GM12891 (cell line): ENCODE measurements around the gene CFAP46.

Experiments
- DNase-seq: peaks from one replicate; pipeline ENCODE4 v3.0.0; 2011; ENCODE audit warnings: low spot score; ENCODE audit not compliant: insufficient read length
- FAIRE-seq: peaks from 2 replicates; lab custom pipeline; 2011; peaks lifted over from hg19 to GRCh38; lab: Jason Lieb, UNC
- PAX5 ChIP-seq: IDR thresholded peaks from 2 replicates; pipeline ENCODE4 v1.6.1; 2011; ENCODE audit warnings: low read length, moderate library complexity, mild to moderate bottlenecking; ENCODE audit not compliant: insufficient read depth, severe bottlenecking
- POLR2A ChIP-seq: IDR thresholded peaks from 2 replicates; pipeline ENCODE4 v1.6.1; 2011; ENCODE audit warnings: low read depth, low read length, control low read depth
- POLR2AphosphoS5 ChIP-seq: IDR thresholded peaks from 2 replicates; pipeline ENCODE4 v1.6.1; 2011; ENCODE audit warnings: low read depth, low read length, control low read depth
- POU2F2 ChIP-seq: IDR thresholded peaks from 2 replicates; pipeline ENCODE4 v1.6.1; 2011; ENCODE audit warnings: low read depth, mild to moderate bottlenecking, control low read depth, low read length, moderate library complexity
- SPI1 ChIP-seq: IDR thresholded peaks from 2 replicates; pipeline ENCODE4 v1.6.1; 2011; ENCODE audit warnings: low read depth, low read length, control low read depth
- TAF1 ChIP-seq: IDR thresholded peaks from 2 replicates; pipeline ENCODE4 v1.6.1; 2011; ENCODE audit warnings: low read depth, low read length, control low read depth

Gene CFAP46

DNA sequence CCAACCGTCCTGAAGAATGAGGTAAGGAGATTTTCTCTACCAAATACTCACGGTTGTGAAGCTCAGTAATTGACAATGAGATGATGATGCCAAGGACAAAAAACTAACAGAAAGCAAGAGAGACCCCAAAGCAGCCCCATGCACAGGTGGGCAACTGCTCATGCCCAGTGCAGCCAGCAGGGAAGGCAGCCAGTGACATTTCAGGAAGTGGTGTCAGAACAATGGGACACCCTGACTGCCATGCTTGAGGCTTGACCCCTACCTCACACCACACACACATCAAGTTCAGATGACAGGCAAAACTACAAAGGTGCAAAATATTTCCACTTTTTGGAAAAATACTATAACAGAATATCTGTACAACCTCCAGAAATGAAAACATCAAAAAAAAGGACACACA is 66.9 kb downstream of the CFAP46 start:
- TF ChIP-seq POU2F2 (no peak), POLR2AphosphoS5 (no peak), POLR2A (no peak)
- DNase-seq, result no peak
- no peak for FAIRE-seq

DNA sequence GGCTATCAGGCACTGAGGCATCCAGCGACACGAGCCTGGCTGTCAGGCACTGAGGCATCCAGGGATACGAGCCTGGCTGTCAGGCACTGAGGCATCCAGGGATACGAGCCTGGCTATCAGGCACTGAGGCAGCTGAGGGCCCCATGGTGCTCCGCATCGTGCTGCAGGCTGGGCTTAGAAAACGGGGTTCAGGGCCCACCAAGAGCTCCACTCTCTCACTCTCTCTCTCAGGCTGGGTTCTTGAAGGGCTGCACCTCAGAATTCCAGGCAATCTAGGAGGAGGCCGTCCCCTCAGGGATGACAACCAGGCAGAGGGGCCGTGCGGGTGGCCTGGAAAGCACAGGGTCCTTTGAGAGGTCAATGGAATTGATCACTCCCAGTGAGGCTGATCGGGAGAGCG is 69.0 kb downstream of the CFAP46 start:
- DNase-seq (no peak), FAIRE-seq (no peak)
- TF ChIP-seq SPI1, result no peak
- TF ChIP-seq TAF1, result no peak
- no peak for TF ChIP-seq POU2F2
- no peak for TF ChIP-seq PAX5
- TF ChIP-seq POLR2A, result no peak
- no peak for TF ChIP-seq POLR2AphosphoS5

DNA sequence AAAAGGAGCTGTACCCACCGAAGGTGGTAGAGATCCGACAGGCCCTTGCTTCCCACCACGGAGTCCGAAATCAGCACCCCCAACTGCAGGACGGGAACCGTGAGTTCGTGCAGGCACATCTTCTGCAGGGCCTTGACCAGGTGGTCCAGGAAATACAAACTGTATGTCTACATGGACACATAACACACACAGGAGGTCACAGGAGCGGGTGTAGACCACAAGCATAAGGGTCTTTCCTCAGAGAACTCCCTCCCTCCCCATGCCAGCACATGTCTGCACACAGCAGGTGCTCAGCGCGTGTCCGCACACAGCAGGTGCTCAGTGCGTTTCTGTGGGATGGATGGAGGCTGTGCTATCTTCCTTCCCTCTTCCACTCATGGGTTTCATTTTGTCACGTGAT is 69.7 kb downstream of the CFAP46 start:
- DNase-seq (no peak), FAIRE-seq (no peak)
- TF ChIP-seq POU2F2 (no peak), TAF1 (no peak), PAX5 (no peak), SPI1 (no peak), POLR2A (no peak), POLR2AphosphoS5 (no peak)

DNA sequence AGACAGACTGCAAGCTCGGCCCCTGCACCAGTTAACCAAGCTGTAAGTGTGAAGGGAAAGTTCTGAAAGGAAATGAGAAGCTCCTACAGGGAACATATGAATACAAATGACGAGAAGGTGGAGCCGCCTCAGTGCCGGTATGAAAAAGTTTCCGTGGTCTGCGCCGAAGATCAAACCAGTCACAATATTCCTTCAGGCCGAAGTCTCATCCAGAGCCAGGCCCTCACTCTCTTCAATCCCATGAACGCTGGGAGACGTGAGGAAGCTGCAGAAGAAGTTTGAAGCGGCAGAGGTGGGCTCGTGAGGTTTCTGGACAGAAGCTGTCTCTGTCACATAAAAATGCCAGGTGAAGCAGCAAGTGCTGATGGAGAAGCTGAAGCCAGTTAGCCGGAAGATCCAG is 71.9 kb downstream of the CFAP46 start:
- TF ChIP-seq POU2F2 (no peak), POLR2A (no peak), PAX5 (no peak), TAF1 (no peak), SPI1 (no peak), POLR2AphosphoS5 (no peak)
- FAIRE-seq (no peak), DNase-seq (no peak)

DNA sequence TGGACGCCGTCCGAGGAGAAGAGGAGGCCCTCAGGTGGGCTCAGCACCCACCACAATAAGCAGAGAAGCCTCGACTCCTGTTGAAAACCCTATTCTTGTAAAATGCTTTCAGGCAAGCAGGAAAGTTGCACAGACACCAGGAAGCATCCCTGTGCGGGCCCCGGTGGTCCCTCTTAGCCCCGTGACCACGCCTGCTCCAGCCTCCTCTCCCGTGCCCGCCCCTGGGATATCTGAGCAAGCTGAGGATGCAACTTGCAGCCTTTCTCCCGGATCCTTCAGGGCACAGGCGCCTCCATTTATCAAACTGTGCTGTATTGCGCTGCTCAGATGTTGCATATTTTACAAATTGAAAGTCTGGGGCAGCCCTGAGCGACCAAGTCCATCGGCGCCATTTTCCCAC is 72.7 kb downstream of the CFAP46 start:
- TF ChIP-seq POLR2AphosphoS5, result no peak
- TF ChIP-seq SPI1, result no peak
- no peak for TF ChIP-seq POLR2A
- TF ChIP-seq TAF1, result no peak
- no peak for TF ChIP-seq POU2F2
- no peak for TF ChIP-seq PAX5
- DNase-seq (no peak), FAIRE-seq (no peak)

DNA sequence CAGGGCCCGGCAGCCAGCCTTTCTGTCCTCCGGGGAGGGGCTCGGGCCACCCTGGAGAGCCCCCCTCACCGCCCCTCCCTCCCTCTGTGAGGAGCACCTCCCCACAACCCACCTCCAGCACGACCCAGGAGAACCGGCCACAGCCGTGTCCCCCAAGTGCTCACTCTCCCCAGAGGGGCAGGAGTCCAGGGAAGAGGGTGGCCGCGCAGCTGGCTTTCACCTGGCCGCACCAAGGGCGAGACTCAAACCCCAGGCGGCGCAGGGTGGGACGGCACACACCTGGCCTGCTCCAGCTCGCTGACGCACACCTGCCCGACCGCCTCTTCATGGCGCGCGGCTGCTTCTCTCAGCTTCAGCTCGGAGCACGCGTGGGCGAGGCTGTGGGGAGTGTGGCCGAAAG is 73.4 kb downstream of the CFAP46 start:
- no peak for FAIRE-seq

DNA sequence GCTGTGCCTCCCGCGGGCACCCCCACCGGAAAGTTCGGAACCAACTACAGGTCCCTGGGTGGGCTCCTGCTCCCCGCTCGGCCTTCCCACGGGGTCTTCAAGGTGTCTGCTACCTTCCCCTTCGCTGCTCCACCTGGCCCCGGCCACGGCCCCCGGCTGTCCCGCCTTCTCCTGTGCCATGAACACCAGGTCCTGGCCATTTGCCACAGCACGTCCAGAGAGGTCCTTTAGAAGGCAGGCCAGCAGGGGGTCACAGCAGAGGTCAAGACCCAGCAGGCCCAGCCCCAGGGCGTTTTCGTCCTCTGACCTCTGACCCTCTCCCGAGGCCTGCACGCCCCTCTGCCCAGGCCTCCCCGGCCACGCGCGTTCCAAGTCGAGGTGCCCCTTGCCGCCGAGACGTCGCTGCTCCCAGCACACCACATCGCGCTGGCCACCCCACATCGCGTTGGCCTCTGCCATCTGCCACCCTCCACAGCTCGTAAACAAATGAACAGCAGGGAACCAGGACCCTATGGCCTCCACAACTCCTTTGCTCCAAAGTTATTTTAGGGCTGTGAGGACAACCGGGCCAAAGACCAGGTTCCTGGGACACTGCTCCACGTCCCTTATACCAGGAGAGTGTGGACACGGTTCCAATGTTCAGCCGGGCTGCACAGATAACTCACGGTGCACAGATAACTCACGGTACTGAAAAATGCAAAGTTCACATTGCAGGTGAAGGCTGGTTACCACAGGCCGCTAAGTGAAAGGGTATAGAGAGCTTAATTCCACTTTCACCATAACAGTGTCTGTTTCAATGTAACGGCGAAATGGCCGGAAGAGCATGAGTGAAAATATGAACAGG is 74.3 kb downstream of the CFAP46 start:
- no peak for FAIRE-seq
- TF ChIP-seq POU2F2, result no peak
- no peak for TF ChIP-seq PAX5

More for the DNA sequence above, 73.4 kb downstream of the CFAP46 start:
- DNase-seq, result no peak
- TF ChIP-seq POLR2AphosphoS5, result no peak
- TF ChIP-seq TAF1, result no peak

DNA sequence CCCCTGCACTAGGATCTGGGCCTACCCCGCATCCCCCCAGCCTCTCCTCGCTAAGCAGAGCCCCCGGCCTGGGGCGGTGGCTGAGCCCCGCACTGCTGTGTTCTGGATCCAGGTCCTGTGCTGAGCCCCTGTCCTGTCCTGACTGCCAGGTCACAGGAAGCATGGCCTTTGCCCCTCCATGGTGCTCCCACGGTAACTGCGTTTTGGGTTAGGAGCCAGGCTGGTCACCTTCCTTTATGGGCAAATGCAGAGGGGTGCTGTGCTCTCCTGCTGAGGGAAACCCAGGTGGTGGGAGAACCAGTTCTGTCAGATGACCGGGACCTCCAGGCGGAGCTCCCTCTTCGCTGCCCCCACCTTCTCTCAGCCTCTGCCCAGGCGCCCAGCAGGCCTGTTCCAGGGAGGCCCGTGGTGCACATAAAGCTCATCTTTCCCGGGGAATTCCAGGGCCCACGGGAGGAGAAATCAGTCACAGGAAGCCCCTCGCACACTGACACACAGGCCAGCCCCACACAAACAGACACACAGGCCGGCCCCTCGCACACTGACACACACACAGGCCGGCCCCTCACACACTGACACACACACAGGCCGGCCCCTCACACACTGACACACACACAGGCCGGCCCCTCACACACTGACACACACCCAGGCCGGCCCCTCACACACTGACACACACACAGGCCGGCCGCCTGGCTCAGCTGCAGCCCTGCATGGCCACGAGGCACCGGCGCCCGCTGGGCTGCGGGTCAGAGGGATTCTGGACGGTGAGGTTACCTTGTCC is 75.6 kb downstream of the CFAP46 start:
- DNase-seq (no peak), FAIRE-seq (no peak)
- TF ChIP-seq SPI1, result no peak

More for the DNA sequence above, 74.3 kb downstream of the CFAP46 start:
- no peak for DNase-seq

DNA sequence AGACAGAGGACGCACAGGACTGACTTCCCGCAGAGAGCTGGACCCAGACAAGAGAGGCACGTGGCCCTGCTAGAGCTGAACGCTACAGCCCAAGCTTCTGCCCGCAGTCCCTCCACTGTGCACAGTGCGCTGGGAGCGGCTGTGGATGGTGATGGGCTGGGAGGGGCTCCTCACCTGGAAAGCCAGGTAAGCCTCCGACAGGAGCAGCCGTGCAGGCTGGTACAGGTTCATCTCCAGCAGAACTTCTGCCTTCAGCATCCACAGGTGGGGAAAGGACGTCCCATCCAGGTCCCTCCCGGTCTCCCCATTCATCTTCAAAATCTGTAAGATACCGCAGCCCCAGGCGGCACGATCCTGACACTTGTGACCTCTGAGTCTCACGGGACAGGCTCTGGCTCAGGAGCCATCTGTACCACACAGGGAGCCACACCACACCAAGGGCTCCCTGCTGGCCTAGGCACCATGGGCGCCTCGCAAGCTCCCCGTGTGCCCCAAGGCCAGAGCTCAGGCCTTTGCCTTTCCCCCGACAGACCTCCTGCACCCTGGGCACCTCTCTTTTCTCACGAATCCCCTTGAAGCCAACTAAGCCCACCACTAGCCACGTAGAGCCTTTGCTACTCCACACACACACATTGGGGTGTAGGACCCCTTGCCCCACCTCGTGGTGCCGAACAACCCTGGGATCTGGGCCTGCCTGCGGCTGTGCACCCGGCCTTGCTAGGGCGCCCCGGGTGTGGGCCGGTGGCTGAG is 76.3 kb downstream of the CFAP46 start:
- no peak for FAIRE-seq
- TF ChIP-seq TAF1 (no peak), PAX5 (no peak), POLR2AphosphoS5 (no peak), POLR2A (no peak), POU2F2 (no peak), SPI1 (no peak)
- no peak for DNase-seq

DNA sequence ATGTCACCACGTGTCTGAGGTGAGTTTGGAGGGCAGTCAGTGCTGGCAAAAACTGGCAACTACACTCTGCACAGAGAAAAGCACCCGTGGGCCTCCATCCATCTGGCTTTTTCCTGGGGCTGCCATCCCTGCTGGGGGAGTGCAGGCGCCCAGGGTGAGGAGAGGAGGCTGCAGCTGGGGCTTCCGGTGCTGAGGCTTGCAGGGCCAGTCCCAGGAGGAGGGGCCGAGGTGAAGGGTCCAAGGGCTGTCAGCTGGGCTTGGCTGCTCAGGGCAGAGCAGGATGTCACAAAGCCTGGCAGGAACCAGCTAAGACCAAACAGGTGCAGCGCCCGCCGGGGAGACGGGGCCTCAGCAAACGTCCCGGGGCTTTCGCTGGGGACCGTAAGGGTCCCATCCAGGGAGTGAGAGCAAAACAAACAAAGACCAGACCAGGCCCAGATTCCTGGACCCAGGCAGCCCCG is 77.2 kb downstream of the CFAP46 start:
- DNase-seq (no peak), FAIRE-seq (no peak)
- TF ChIP-seq POLR2A, result no peak
- no peak for TF ChIP-seq SPI1
- TF ChIP-seq POLR2AphosphoS5, result no peak
- TF ChIP-seq PAX5, result no peak
- no peak for TF ChIP-seq TAF1
- no peak for TF ChIP-seq POU2F2
